Right renal cortex interstitium (tissue), 3 donors: ENCODE results near the gene PCDHB6. TPM values are rescaled to one million over a fixed set of nuclear protein-coding genes. Genes with fewer than 3 reads are reported as not detected.
"Not testable (repeated sequence)": the region's sequence is repeated elsewhere in the genome, so short reads cannot be mapped to it uniquely, and the experiment has no call there.

ENCODE experiments used
- DNase-seq, 3 donors: peaks; one replicate each; pipeline ENCODE4 v3.0.0-alpha.2; 2013; ENCODE audit warnings: low read depth in 3 of 3, low spot score in 2 of 3
- polyA plus RNA-seq, 3 donors: library from polyadenylated mRNA; unstranded; fragments of 120-200 nt; gene quantifications; one replicate each; pipeline ENCODE4 v1.2.1, GENCODE V29; 2013; ENCODE audit not compliant: insufficient read length in 3 of 3

Gene PCDHB6
- polyA plus RNA-seq, 3 donors = 2.2 to 3.8 (median 3.2) TPM

DNA sequence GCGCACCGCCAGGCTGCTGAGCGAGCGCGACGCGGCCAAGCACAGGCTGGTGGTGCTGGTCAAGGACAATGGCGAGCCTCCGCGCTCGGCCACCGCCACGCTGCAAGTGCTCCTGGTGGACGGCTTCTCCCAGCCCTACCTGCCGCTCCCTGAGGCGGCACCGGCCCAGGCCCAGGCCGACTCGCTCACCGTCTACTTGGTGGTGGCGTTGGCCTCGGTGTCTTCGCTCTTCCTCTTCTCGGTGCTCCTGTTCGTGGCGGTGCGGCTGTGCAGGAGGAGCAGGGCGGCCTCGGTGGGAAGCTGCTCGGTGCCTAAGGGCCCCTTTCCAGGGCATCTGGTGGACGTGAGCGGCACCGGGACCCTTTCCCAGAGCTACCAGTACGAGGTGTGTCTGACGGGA is 51.8 kb downstream of the PCDHB6 start:
- not testable (repeated sequence) for DNase-seq

Other genes with a start within 250 kb of the PCDHB6 start
- under 1 TPM; 0.04 to 0.10 (median 0.04) TPM for gene PCDHAC1, start 223.8 kb upstream of the PCDHB6 start, polyA plus RNA-seq
- under 1 TPM; 0.36 to 0.65 (median 0.61) TPM for gene PCDHAC2, start 183.6 kb upstream of the PCDHB6 start, polyA plus RNA-seq
- gene PCDHB1, start 98.7 kb upstream of the PCDHB6 start, polyA plus RNA-seq = under 1 TPM; 0.06 to 0.08 (median 0.08) TPM
- gene PCDHB2, start 55.4 kb upstream of the PCDHB6 start, polyA plus RNA-seq = 1 to 10 TPM; 3.8 to 7.9 (median 6.0) TPM
- gene PCDHB3, start 49.6 kb upstream of the PCDHB6 start, polyA plus RNA-seq = 1 to 10 TPM; 2.6 to 4.0 (median 3.4) TPM
- 1 to 10 TPM; 1.8 to 2.9 (median 1.9) TPM for gene PCDHB4, start 28.2 kb upstream of the PCDHB6 start, polyA plus RNA-seq
- 1 to 10 TPM; 6.6 to 8.5 (median 8.1) TPM for gene PCDHB5, start 14.9 kb upstream of the PCDHB6 start, polyA plus RNA-seq
- gene PCDHB7, start 22.6 kb downstream of the PCDHB6 start, polyA plus RNA-seq = 1 to 10 TPM; 4.7 to 5.5 (median 5.3) TPM
- 1 to 10 TPM; 1.5 to 4.2 (median 3.2) TPM for gene PCDHB8, start 27.7 kb downstream of the PCDHB6 start, polyA plus RNA-seq
- gene PCDHB16, start 32.3 kb downstream of the PCDHB6 start, polyA plus RNA-seq = 1 to 10 TPM; 3.6 to 7.2 (median 5.0) TPM
- gene PCDHB9, start 37.1 kb downstream of the PCDHB6 start, polyA plus RNA-seq = 1 to 10 TPM; 4.3 to 5.0 (median 4.9) TPM
- 1 to 10 TPM; 5.6 to 9.2 (median 7.9) TPM for gene PCDHB10, start 42.3 kb downstream of the PCDHB6 start, polyA plus RNA-seq
- gene PCDHB11, start 49.6 kb downstream of the PCDHB6 start, polyA plus RNA-seq = 1 to 10 TPM; 4.3 to 6.0 (median 5.6) TPM
- 1 to 10 TPM; 4.7 to 5.8 (median 4.8) TPM for gene PCDHB12, start 58.7 kb downstream of the PCDHB6 start, polyA plus RNA-seq
- gene PCDHB13, start 63.9 kb downstream of the PCDHB6 start, polyA plus RNA-seq = 1 to 10 TPM; 5.4 to 6.3 (median 5.6) TPM
- 10 to 100 TPM in 1 of 3 donors, 1 to 10 TPM in 2; 7.2 to 10.5 (median 8.5) TPM for gene PCDHB14, start 73.3 kb downstream of the PCDHB6 start, polyA plus RNA-seq
- gene PCDHB15, start 95.3 kb downstream of the PCDHB6 start, polyA plus RNA-seq = 10 to 100 TPM; 11.3 to 17.3 (median 15.4) TPM
- not detected for gene SLC25A2, start 154.0 kb downstream of the PCDHB6 start, polyA plus RNA-seq
- 100 to 1,000 TPM; 178 to 194 (median 190) TPM for gene TAF7, start 170.7 kb downstream of the PCDHB6 start, polyA plus RNA-seq
- gene PCDHGA1, start 180.5 kb downstream of the PCDHB6 start, polyA plus RNA-seq = 1 to 10 TPM in 1 of 3 donors, under 1 TPM in 2; 0.78 to 1.2 (median 0.92) TPM
- 1 to 10 TPM; 6.0 to 7.0 (median 6.8) TPM for gene PCDHGA2, start 188.7 kb downstream of the PCDHB6 start, polyA plus RNA-seq
- gene PCDHGA3, start 193.8 kb downstream of the PCDHB6 start, polyA plus RNA-seq = 1 to 10 TPM; 2.4 to 4.3 (median 3.1) TPM
- gene PCDHGB1, start 200.0 kb downstream of the PCDHB6 start, polyA plus RNA-seq = 1 to 10 TPM; 1.3 to 2.1 (median 1.9) TPM
- gene PCDHGA4, start 205.0 kb downstream of the PCDHB6 start, polyA plus RNA-seq = 1 to 10 TPM; 2.2 to 3.2 (median 2.2) TPM
- 1 to 10 TPM; 3.2 to 3.9 (median 3.9) TPM for gene PCDHGB2, start 209.9 kb downstream of the PCDHB6 start, polyA plus RNA-seq
- 1 to 10 TPM; 2.2 to 2.8 (median 2.4) TPM for gene PCDHGA5, start 214.1 kb downstream of the PCDHB6 start, polyA plus RNA-seq
- 1 to 10 TPM; 1.4 to 2.6 (median 1.7) TPM for gene PCDHGB3, start 220.2 kb downstream of the PCDHB6 start, polyA plus RNA-seq
- gene PCDHGA6, start 223.8 kb downstream of the PCDHB6 start, polyA plus RNA-seq = 1 to 10 TPM; 4.2 to 7.8 (median 5.8) TPM
- gene PCDHGA7, start 232.7 kb downstream of the PCDHB6 start, polyA plus RNA-seq = 1 to 10 TPM; 1.6 to 2.3 (median 2.2) TPM
- gene PCDHGB4, start 237.6 kb downstream of the PCDHB6 start, polyA plus RNA-seq = 1 to 10 TPM; 5.3 to 6.0 (median 5.5) TPM
- under 1 TPM; 0.29 to 0.40 (median 0.30) TPM for gene PCDHGA8, start 242.6 kb downstream of the PCDHB6 start, polyA plus RNA-seq
- gene PCDHGB5, start 247.9 kb downstream of the PCDHB6 start, polyA plus RNA-seq = 1 to 10 TPM; 7.8 to 9.7 (median 8.3) TPM